Posterior cingulate gyrus (tissue), 11 donors: ENCODE results near the gene COL23A1.
A peak's percentile ranks its signal among the peaks of the same experiment; 100 is the strongest.

ENCODE experiments used
- DNase-seq, 10 donors: peaks; one replicate each; pipeline versions ENCODE4 v3.0.0 to v3.0.0-alpha.2; 2020 to 2021; ENCODE audit warnings: mixed read lengths in 3 of 10
- intact Hi-C: fragments of 100-400 bp; cut with DNase I; formaldehyde crosslinking; loops from one replicate; pipeline ENCODE4 v1.15.1; 2023

COL23A1 gene

GRCh38 chr5:178515776-178516503 lies 74.3 kb downstream of the COL23A1 start:
- intact Hi-C loops, result no loop called here
- DNase-seq, result peak in 1 of 10 donors; percentile 63

GRCh38 chr5:178514851-178515418 lies 75.3 kb downstream of the COL23A1 start:
- DNase-seq, result peak in 1 of 10 donors; percentile 61

DNA sequence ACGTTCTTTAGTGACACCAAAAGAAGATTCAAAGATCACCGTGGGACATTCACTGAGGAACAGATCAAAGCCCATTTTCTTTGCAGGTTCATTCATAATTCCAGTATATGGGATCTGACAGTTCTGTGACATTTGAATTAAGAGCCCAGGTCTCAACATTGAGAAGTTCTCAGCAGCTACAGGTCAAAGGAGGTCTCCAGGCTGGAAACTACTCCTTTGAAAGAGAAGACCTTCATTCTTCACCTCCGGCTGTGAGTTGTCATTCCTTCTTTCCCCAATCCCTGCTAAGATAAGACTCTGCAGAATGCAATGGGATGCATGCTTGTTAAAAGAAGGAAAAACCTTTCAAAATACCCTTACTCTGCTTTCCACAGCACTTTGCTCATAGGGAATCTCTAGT lies 79.0 kb downstream of the COL23A1 start:
- intact Hi-C loops, result no loop called here
- no peak for DNase-seq

More at GRCh38 chr5:178514851-178515418, 75.3 kb downstream of the COL23A1 start:
- intact Hi-C loops, result no loop called here

- DNase-seq, result no peak
Measured at GRCh38 chr5:178509491-178510057, 80.6 kb downstream of the COL23A1 start.

DNA sequence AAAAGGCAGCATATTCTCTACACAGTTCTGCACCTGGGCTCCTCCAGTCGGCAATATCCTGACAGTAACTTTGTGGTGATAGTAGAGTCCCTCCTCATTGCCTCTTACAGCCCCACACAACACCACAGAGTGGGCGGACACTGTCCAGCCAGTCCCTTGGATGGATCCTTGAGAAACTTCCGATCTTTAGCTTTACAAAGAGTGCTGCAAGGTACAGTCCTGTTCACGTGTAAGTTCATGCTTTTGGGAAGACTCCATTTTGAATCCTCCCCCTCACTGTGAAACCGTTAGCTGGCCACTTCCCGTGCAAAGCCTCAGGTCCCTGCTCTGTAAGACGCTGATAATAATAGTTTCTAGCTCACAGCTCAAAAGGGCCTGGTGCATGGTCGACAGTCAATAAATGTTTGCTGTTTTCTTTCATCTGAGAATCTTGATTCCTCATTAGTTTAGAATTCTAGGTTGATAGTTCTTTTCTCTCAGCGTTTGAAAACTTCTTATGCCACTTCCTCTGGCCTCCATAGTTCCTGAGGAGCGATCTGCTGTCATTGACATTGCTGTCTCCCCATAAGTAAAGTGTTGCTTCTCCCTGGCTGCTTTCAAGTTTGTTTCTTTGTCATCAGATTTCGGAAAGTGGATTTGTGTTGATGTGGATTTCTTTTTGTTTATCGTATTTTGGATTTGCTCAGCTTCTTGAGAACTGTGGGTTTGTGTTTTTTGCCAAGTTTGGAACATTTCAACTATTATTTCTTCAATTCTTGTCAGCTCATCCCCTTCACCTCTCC lies 82.9 kb downstream of the COL23A1 start:
- intact Hi-C loops, result no loop called here
- DNase-seq, result no peak

More at GRCh38 chr5:178509491-178510057, 80.6 kb downstream of the COL23A1 start:
- intact Hi-C loops, result no loop called here

DNA sequence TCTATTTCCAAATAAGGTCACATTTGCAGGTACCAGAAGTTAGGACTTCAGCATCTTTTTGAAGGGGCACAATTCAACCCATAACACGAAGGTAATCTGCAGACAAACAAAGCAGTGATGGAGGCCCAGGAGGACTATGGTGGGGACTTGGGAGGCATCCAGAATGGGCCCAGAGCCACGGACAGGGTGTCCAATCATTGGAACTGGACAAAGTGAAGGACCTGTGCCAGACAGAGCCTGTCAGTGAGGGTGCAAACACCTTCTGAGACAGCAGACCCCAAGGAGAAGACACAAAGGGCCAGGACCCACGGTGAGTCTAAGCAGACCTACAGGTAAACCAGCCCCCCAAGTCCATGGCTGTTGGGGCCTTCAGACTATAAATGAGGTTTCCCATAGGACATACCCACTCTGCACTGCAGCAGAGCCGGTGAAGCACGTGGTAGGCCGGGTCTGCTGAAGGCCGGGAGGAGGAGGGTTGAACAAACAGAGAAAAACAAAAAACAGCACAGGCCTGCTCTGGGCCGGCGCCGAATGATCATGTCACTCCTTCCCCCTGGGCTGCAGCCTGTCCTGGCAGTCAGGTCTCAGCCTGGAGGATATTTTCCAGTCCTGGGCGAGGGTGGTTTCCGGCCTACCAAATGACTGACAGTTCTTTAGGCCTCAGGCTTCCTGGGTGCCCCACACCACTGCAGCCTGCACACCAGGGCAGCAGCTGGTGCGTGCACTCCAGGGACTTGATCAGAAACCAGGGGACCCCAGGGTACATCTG lies 84.4 kb downstream of the COL23A1 start:
- DNase-seq, result peak in 1 of 10 donors; percentile 50
- intact Hi-C loops, result no loop called here

DNA sequence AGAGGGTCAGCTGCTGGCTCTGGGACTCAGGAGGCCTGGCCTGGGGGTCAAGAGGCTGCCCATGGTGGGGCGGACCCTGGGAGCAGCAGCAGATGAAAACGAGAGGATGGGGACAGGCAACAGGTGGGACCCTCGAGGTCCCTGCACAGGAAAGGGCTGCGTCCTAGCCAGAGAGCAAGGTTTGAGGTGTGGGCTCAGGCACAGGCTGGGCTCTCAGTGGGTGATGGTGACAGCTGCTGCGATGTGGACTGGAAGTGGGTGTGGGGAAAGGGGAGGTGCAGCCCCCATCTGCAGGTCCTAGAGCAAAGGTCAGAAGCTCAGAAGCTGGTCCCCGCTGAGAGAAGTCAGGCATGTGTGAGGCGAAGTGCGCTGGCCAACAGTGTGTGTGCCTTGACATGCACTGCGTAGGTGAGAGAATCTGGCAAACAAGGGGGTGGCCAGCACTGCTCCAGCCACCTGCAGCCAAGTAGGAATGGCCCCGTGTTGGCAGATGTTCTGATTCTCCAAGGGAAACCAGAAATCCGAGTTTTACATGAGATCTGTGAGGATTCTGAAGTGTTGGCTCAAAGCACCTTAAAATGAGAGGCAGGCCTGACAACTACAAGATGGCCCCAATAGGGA lies 85.7 kb downstream of the COL23A1 start:
- intact Hi-C loops, result no loop called here
- DNase-seq, result no peak

- intact Hi-C loops, result no loop called here
- no peak for DNase-seq
Measured at GRCh38 chr5:178502401-178503100, 87.6 kb downstream of the COL23A1 start.

DNA sequence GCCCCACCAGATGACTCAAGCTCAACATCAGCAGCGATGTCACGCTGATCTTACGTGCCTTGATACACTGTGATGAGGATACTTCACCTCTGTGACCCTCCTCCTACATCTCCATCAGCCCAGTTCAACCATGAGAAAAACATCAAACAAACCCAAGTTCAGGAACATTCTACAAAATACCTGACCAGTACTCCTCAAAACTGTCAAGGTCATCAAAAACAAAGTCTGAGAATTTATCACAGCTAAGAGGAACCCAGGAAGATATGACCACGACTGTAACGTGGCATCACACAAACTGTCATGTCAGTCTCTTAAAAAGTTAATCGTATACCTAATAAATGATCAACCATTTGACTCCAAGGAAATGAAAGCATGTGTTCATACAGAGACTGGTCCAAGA lies 90.8 kb downstream of the COL23A1 start:
- intact Hi-C loops, result no loop called here
- DNase-seq, result no peak

DNA sequence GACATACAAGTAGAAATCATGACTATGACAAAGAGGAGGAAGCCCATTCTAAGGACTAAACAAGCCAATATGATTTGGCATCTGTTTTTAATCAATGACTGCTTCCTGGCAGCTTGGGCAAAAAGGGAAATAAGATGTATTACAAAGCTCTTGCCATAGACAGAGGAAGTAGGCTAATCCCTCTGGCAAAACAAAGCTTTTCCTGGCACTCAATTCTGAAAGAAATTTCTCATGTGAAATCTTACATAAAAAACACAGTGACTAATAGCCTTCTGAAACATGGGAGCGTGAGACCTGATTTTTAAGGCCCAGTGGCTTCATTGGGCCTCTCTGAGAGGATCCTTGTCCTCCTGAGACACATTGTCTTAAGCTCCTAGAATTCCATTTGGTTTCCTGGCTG lies 93.6 kb downstream of the COL23A1 start:
- intact Hi-C loops, result no loop called here
- no peak for DNase-seq

DNA sequence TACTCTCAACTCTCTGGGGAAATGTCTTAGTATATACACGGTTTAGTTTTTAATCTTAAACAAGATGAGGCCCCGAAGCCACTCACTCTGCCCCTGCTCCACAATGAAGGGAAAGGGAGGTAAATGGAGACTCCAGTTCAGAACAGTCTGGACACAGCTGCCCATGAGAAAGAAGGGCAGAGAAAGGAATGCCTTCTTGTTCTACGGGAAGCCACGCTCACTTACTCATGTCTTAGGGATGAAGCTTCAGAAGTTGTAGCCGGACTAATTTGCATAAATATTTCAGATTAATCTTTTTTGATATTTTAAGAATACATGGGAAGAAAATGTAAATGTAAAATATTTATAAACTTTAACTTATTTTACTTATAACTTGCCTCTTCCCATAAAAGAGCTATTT lies 94.0 kb downstream of the COL23A1 start:
- no peak for DNase-seq
- intact Hi-C loops, result no loop called here

DNA sequence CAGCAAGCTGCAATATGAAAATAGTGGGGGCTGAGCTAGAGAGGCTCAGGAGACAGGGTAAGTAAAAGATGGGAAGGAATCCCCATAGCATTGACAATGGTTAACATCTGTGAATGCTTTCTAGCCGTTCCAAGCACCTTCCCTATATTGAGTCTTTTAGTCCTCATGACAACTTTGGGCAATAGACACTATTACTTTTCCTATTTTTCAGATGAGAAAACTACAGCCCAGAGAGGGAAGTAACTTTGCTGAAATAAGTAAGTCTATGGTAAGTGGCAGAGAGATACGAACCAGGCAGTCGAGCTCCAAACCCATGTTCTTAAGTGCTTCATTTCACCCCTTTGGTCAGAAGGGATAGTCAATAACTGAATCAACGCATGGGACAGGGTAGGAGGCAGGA lies 94.5 kb downstream of the COL23A1 start:
- intact Hi-C loops, result no loop called here
- DNase-seq, result no peak

GRCh38 chr5:178492278-178492677 lies 97.9 kb downstream of the COL23A1 start:
- intact Hi-C loops, result no loop called here

DNA sequence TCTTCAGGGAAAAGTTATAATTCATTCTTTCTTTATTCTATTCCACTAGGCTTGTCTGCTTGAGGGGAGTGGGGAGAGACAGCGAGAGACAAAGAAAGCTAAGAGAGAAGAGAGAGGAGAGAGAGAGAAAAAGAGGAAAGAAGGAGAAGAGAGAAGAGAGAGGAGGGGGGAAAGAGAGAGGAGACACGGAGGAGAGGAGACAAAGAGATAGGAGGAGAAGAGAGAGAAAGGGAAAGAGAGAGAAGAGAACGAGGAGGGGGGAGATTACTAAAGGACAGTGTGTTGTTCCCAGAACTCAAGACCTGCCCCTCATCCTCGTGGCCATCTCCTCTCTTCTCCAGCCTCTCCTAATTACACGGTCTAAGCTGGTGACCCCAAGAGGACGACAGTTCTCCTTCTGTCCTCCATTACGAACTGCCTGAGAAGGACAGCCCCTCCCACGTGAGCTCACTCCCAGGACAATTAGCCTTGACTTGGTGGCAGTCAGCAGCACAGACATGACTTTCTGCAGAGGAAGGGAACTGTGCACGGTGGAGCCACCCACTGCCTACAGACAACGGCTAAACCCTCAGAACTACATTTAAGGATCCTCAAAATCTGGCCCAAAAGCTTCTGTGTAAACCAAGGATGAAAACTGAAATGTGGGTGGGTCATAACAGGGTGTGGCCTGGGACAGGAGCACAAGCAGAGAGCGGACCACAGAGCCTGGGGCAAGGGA lies 99.1 kb downstream of the COL23A1 start:
- DNase-seq, result no peak
- intact Hi-C loops, result no loop called here

More at GRCh38 chr5:178492278-178492677, 97.9 kb downstream of the COL23A1 start:
- DNase-seq, result no peak

DNA sequence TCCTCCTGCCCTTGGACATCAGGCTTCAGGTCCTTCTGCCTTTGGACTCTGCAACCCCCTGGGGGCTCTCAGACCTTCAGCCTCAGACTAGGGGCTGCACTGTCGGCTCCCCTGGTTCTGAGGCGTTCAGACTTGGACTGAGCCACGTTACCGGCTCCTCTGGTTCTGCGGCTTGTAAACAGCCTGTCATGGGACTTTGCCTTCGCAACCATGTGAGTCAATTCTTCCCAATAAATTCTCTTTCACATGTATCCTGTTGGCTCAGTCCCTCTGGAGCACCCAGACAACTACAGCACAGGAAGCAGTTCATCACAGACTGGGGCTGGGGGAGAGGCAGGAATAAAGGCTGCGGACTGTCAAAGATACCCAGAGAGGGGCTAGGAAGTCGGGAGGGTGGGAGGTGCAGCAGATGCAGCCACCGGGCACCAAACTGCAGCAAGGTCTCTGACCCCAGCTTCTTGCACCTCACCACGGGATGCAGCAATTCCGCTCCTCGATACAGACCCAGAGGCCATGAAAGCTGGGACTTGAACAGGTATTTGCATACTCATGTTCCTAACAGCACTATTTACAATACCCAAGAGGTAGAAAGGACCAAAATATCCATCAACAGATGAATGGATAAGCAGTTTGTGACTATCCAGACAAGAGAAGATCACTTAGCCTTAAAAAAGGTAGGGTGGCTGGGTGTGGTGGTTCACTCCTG lies 100.8 kb downstream of the COL23A1 start:
- DNase-seq, result no peak
- intact Hi-C loops, result no loop called here

- intact Hi-C loops, result no loop called here
Measured at GRCh38 chr5:178488696-178489095, 101.5 kb downstream of the COL23A1 start.

DNA sequence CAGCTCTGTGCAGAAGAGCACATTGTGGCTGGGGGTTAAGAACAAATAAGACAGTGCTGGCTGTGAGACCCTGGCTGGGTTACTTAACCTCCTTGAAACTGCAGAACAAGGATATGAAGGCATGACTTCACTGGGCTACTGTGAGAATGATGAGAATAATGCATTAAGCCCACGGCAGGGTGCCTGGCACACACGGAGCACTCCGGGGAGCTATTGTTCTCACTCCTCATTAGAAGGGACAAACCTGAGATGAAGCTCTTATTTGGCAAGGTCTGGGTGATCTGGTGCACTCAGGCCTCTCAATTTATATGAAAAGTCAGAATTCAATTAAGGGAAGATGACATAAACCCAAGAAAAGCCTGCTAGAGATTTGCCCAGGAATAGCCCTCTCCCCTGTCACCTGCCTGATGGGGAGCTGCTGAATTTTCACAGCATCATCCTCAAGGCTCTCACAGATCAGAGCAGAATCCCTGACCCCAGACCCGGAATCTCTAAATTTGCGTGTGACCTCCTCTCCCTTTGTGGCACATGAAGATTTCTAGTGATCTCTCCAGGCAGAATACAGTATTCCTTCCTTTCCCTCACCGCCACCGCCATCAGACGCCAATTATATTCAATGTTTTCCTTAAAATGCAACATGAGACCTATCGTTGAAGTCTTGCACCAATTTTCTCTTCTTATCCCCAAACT lies 102.1 kb downstream of the COL23A1 start:
- no peak for DNase-seq
- intact Hi-C loops, result no loop called here

More at GRCh38 chr5:178488696-178489095, 101.5 kb downstream of the COL23A1 start:
- no peak for DNase-seq
